ENCODE measurements around the gene CDH22.

GRCh38 chr20:46220455-46221207 is 87.7 kb downstream of the CDH22 start:
- TF ChIP-seq, protein P1, sequence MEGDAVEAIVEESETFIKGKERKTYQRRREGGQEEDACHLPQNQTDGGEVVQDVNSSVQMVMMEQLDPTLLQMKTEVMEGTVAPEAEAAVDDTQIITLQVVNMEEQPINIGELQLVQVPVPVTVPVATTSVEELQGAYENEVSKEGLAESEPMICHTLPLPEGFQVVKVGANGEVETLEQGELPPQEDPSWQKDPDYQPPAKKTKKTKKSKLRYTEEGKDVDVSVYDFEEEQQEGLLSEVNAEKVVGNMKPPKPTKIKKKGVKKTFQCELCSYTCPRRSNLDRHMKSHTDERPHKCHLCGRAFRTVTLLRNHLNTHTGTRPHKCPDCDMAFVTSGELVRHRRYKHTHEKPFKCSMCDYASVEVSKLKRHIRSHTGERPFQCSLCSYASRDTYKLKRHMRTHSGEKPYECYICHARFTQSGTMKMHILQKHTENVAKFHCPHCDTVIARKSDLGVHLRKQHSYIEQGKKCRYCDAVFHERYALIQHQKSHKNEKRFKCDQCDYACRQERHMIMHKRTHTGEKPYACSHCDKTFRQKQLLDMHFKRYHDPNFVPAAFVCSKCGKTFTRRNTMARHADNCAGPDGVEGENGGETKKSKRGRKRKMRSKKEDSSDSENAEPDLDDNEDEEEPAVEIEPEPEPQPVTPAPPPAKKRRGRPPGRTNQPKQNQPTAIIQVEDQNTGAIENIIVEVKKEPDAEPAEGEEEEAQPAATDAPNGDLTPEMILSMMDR (conservative IDR thresholded peaks at IDR 0.05) = no peak
- no peak for TF ChIP-seq ZFX (IDR thresholded peaks at IDR 0.05)

Data from C4-2B (cell line).